ENCODE measurements around the gene PAX9.

DNA sequence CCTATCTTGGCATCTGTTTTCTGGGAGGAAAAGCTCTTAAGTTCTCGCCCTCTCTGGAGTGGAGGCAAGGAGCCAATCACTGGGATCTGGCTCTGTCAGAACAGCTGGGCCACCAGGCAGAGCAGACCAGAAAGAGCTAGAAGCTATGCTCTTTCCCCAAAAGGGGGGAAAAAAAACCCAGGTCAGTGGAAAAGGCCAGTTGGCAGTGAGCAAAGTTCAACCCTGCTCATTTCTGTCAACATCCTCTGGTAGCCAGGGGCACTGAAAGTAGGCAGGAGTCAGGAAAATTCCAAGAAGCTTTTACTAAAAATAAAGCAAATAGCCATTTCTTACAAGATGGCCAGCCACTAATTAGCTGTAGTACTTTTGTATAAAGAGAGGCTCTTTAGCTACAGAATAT lies 36.6 kb upstream of the PAX9 start:
- no peak for TF ChIP-seq POLR2AphosphoS5 (IDR thresholded peaks at IDR 0.05; ENCODE audit: low read depth, low read length)
- TF ChIP-seq SIN3A (IDR thresholded peaks at IDR 0.05; ENCODE audit: borderline replicate concordance, insufficient read depth, low read length) = no peak
- TF ChIP-seq TAF1 (IDR thresholded peaks at IDR 0.05; ENCODE audit: borderline replicate concordance, insufficient read depth, low read length) = no peak
- TF ChIP-seq FOXP2 (optimal IDR thresholded peaks at IDR 0.05; ENCODE audit: borderline replicate concordance, extremely low read depth, extremely low read length, insufficient read depth) = no peak
- TF ChIP-seq, protein P1, sequence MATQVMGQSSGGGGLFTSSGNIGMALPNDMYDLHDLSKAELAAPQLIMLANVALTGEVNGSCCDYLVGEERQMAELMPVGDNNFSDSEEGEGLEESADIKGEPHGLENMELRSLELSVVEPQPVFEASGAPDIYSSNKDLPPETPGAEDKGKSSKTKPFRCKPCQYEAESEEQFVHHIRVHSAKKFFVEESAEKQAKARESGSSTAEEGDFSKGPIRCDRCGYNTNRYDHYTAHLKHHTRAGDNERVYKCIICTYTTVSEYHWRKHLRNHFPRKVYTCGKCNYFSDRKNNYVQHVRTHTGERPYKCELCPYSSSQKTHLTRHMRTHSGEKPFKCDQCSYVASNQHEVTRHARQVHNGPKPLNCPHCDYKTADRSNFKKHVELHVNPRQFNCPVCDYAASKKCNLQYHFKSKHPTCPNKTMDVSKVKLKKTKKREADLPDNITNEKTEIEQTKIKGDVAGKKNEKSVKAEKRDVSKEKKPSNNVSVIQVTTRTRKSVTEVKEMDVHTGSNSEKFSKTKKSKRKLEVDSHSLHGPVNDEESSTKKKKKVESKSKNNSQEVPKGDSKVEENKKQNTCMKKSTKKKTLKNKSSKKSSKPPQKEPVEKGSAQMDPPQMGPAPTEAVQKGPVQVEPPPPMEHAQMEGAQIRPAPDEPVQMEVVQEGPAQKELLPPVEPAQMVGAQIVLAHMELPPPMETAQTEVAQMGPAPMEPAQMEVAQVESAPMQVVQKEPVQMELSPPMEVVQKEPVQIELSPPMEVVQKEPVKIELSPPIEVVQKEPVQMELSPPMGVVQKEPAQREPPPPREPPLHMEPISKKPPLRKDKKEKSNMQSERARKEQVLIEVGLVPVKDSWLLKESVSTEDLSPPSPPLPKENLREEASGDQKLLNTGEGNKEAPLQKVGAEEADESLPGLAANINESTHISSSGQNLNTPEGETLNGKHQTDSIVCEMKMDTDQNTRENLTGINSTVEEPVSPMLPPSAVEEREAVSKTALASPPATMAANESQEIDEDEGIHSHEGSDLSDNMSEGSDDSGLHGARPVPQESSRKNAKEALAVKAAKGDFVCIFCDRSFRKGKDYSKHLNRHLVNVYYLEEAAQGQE (IDR thresholded peaks at IDR 0.05; ENCODE audit: insufficient read depth in 1 of 2, low read depth in 2 of 2, low read length in 2 of 2) = no peak
